Liver (tissue), 2 donors: ENCODE measurements around the gene PIWIL1.

Experiments
- CTCF ChIP-seq: fragments of 150-350 bp; IDR thresholded peaks from 2 replicates; pipeline ENCODE4 v1.5.1; 2017; ENCODE audit warnings: improper control_type of control experiment, low read depth, low read length; ENCODE audit not compliant: missing input control
- FOXA2 ChIP-seq: IDR thresholded peaks from 2 replicates; pipeline ENCODE4 v1.6.1; 2016; ENCODE audit warnings: antibody characterized with exemption
- donor health status: healthy.

GRCh38 chr12:130334399-130334798 is 3.3 kb upstream of the PIWIL1 start:
- TF ChIP-seq FOXA2 (no peak), CTCF (no peak)
